Osteoblast (primary cell): ENCODE results near the gene PSME2. TPM values are rescaled to one million over a fixed set of nuclear protein-coding genes. Genes with fewer than 3 reads are reported as not detected.
"Not testable (repeated sequence)": the region's sequence is repeated elsewhere in the genome, so short reads cannot be mapped to it uniquely, and the experiment has no call there.

Experiments
- DNase-seq: peaks from one replicate; pipeline ENCODE4 v3.0.0; 2011; ENCODE audit warnings: low spot score, mixed read lengths; ENCODE audit not compliant: insufficient read length; ENCODE audit errors: missing footprints
- H2AFZ ChIP-seq: 2 replicates; pipeline ENCODE4 v1.6.0; 2011; ENCODE audit warnings: mild to moderate bottlenecking, low read length
- H3K27ac ChIP-seq: 2 replicates; pipeline ENCODE4 v1.5.1; 2011; ENCODE audit warnings: mild to moderate bottlenecking, low read depth, low read length, moderate library complexity
- H3K27me3 ChIP-seq: 2 replicates; pipeline ENCODE4 v1.6.0; 2012; ENCODE audit warnings: mild to moderate bottlenecking, control low read depth, inconsistent platforms, low read length, moderate library complexity; ENCODE audit not compliant: insufficient read depth
- H3K36me3 ChIP-seq: 2 replicates; pipeline ENCODE4 v1.5.1; 2011; ENCODE audit warnings: mild to moderate bottlenecking, low read length, control low read depth, moderate library complexity; ENCODE audit not compliant: insufficient read depth
- H3K4me1 ChIP-seq: 2 replicates; pipeline ENCODE4 v1.5.1; 2011; ENCODE audit warnings: mild to moderate bottlenecking, low read length, control low read depth, moderate library complexity; ENCODE audit not compliant: insufficient read depth
- H3K4me2 ChIP-seq: 2 replicates; pipeline ENCODE4 v1.6.0; 2011; ENCODE audit warnings: mild to moderate bottlenecking, low read length; ENCODE audit not compliant: insufficient read depth
- H3K4me3 ChIP-seq: fragments of 200-600 bp; sonication (generic); 3 replicates; pipeline ENCODE4 v1.5.1; 2012; ENCODE audit warnings: mild to moderate bottlenecking, low read length, inconsistent platforms; ENCODE audit not compliant: insufficient read depth
- H3K79me2 ChIP-seq: 2 replicates; pipeline ENCODE4 v1.6.0; 2012; ENCODE audit warnings: mild to moderate bottlenecking, low read length, control low read depth, inconsistent platforms; ENCODE audit not compliant: insufficient read depth
- H3K9me3 ChIP-seq: 2 replicates; pipeline ENCODE4 v1.5.1; 2011; ENCODE audit warnings: low read depth, low read length, control low read depth
- H4K20me1 ChIP-seq: 2 replicates; pipeline ENCODE4 v1.6.0; 2012; ENCODE audit warnings: mild to moderate bottlenecking, low read length, control low read depth; ENCODE audit not compliant: insufficient read depth
- CTCF ChIP-seq: IDR thresholded peaks from 2 replicates; pipeline ENCODE4 v1.5.1; 2011; ENCODE audit warnings: mild to moderate bottlenecking, low read depth, low read length, moderate library complexity; ENCODE audit errors: extremely low read depth
- total RNA-seq: library from RNA; depleted of rRNA; stranded (reverse); fragments of >200 nt; gene quantifications from 2 replicates; pipeline ENCODE4 v1.2.3, GENCODE V29; 2012

The PSME2 gene
- total RNA-seq, 1 donor, result 55.7 TPM

DNA sequence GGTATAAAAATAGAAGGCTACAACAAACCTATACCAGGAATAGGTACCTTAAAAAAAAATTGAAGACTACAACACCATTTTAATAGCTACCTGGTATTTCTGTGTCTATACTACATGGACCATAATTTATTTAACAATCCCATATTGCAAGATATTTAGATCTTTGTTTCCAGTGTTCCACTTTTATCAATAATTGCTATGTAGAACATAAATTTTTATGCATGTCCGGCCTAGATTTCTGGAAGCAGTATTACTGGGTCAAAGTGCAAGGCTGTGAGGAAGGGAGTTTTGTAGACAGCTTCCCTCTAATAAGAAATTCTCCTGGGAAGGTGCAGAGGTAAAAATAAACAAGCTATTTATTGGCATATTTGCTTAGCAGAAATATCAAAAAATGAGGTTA lies 35.9 kb downstream of the PSME2 start:
- Histone ChIP-seq H3K4me2 (no peak overlapping the region), H3K27ac (no peak overlapping the region), H3K9me3 (no peaks in the 10 kb centered on the region), H3K4me1 (peaks cover 8% of the 10 kb centered on the region), H3K4me3 (no peak overlapping the region), H3K79me2 (peaks cover 3% of the 10 kb centered on the region), H3K27me3 (no peaks in the 10 kb centered on the region), H2AFZ (no peak overlapping the region), H3K36me3 (no peaks in the 10 kb centered on the region), H4K20me1 (no peaks in the 10 kb centered on the region)
- no peak for DNase-seq
- no peak for TF ChIP-seq CTCF

GRCh38 chr14:24110060-24110459 lies 36.4 kb downstream of the PSME2 start:
- no peaks in the 10 kb centered on the region for H3K79me2 ChIP-seq
- TF ChIP-seq CTCF, result no peak
- no peak overlapping the region for H3K4me2 ChIP-seq
- no peaks in the 10 kb centered on the region for H4K20me1 ChIP-seq
- peaks cover 5% of the 10 kb centered on the region for H3K4me1 ChIP-seq
- H3K36me3 ChIP-seq, result no peaks in the 10 kb centered on the region
- no peaks in the 10 kb centered on the region for H3K9me3 ChIP-seq
- H3K27ac ChIP-seq, result no peak overlapping the region
- DNase-seq, result no peak
- no peak overlapping the region for H2AFZ ChIP-seq
- no peaks in the 10 kb centered on the region for H3K27me3 ChIP-seq
- H3K4me3 ChIP-seq, result no peak overlapping the region

- no peak overlapping the region for H3K4me2 ChIP-seq
- no peak overlapping the region for H3K27ac ChIP-seq
- DNase-seq, result no peak
- no peak overlapping the region for H3K4me3 ChIP-seq
- H4K20me1 ChIP-seq, result no peaks in the 10 kb centered on the region
- H3K9me3 ChIP-seq, result no peaks in the 10 kb centered on the region
- no peaks in the 10 kb centered on the region for H3K79me2 ChIP-seq
- no peak for TF ChIP-seq CTCF
- peaks cover 2% of the 10 kb centered on the region for H3K4me1 ChIP-seq
- H3K36me3 ChIP-seq, result peaks cover 7% of the 10 kb centered on the region
- no peaks in the 10 kb centered on the region for H3K27me3 ChIP-seq
- peak overlapping the region; percentile 43 for H2AFZ ChIP-seq
Measured at GRCh38 chr14:24108336-24108874, 38.0 kb downstream of the PSME2 start.

DNA sequence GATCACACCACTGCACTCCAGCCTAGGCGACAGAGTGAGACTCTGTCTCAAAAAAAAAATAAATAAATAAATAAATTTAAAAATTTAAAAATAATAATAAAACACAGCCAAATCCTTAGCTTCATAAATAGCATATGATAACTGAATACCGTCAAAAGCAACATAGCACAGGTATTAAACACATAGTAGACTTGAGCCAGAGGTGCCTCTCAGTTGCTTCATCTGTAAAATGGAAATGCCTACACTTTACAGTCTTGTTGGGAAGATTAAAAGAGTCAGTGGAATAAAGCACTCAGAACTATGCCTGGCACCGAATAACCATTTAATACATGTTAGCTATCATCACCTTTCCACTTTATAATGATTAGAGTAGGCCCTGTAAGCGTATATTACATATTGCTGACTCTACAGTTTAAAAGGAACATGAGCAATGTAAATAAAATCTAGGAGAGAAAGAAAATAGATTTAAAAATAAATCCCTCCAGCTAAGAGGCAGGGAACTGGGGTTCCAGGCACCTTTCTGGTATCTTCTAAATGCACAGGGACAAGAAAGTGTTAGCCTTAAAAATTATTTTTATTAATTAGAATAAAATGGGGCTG lies 39.6 kb downstream of the PSME2 start:
- Histone ChIP-seq H3K36me3 (peaks cover 9% of the 10 kb centered on the region), H3K4me1 (no peaks in the 10 kb centered on the region), H3K4me2 (no peak overlapping the region), H3K9me3 (no peaks in the 10 kb centered on the region), H3K27me3 (no peaks in the 10 kb centered on the region), H4K20me1 (no peaks in the 10 kb centered on the region), H3K79me2 (no peaks in the 10 kb centered on the region), H3K27ac (no peak overlapping the region), H3K4me3 (no peak overlapping the region), H2AFZ (no peak overlapping the region)
- TF ChIP-seq CTCF, result no peak
- no peak for DNase-seq

- H2AFZ ChIP-seq, H3K4me1 ChIP-seq, H3K27ac ChIP-seq, H4K20me1 ChIP-seq, DNase-seq, H3K4me3 ChIP-seq, H3K9me3 ChIP-seq, H3K4me2 ChIP-seq, H3K79me2 ChIP-seq, H3K27me3 ChIP-seq: not testable (repeated sequence)
- peaks cover 16% of the 10 kb centered on the region for H3K36me3 ChIP-seq
Measured at GRCh38 chr14:24105609-24106239, 40.7 kb downstream of the PSME2 start.
